Adrenal gland (tissue), 5 donors: ENCODE data around the gene PHF13.

ENCODE experiments used
- CTCF ChIP-seq, 6 experiments: fragments of 450-650 bp in 4 of 6; fragments of 200-600 bp in 2 of 6; sonication (generic) in 1 of 6; IDR thresholded peaks; 1 replicate in 5 of 6; 2 replicates in 1 of 6; pipeline versions ENCODE4 v1.5.1 to v1.8.0; 2016 to 2021; ENCODE audit warnings: antibody characterized with exemption in 6 of 6, mild to moderate bottlenecking in 2 of 6, moderate library complexity in 1 of 6
- POLR2A ChIP-seq, 2 donors: fragments of 450-650 bp; IDR thresholded peaks; one replicate each; pipeline ENCODE4 v1.6.1; 2017; ENCODE audit warnings: antibody characterized with exemption in 2 of 2, mild to moderate bottlenecking in 2 of 2, moderate library complexity in 1 of 2
- donor health status: DM: no; HTN: no; CAD: no.

DNA sequence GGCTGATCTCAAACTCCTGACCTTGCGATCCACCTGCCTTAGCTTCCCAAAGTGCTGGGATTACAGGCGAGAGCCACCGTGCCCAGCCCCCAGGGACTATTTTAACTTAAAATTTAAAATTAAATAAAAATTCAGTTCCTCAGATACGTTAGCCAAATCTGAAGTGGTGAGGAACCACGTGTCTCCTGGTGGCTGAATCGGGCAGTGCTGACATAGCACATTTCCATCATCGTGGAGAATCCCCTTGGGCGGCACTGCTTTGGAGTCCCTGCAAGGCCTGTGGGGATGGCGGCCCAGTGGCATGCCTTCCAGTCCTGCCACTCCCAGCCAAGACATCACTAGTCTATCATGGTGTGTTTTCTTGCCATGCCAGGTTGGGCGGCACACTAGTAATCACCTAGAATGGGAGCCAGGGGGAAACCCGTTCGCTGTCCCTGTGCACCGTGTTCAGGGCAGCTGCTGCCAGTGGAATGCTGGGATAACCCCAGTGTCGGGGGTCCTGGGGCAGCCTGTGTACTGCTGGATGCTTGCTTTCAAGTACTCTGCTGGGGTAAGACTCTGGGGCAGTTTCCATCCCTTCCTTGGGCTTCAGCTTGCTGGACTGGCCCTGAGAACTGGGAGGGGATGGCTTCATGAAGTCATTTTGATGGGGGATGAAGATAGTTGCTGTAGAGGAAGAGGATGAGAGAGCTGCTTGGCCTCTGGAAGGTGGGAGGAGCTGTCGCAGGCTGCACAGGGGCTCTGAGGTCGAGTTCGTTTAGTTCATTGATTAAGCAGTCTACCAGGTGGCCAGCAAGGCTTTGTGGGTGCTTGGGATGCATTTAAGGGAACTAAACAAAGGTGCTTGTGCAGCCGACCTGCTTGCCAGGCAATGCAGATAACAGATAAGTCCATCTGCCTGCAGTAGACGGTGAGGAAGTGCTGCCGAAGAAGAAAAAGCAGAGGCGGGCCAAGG lies 29.1 kb upstream of the PHF13 start:
- TF ChIP-seq POLR2A (IDR thresholded peaks at IDR 0.05) (no peak), CTCF (IDR thresholded peaks at IDR 0.05) (peak in 1 of 6 experiments; percentile 19)
